Stimulated activated CD4-positive, alpha-beta T cell treated with anti-CD3 and anti-CD28 coated beads, Interleukin-4, amount 100 ng/mL, for 48 hours (primary cell): Measurements from ENCODE around the gene SRSF6.
"Not testable (repeated sequence)": the region's sequence is repeated elsewhere in the genome, so short reads cannot be mapped to it uniquely, and the experiment has no call there.

Experiments
- DNase-seq, 2 donors: peaks; one replicate each; pipeline ENCODE4 v3.0.0-alpha.2; 2020; ENCODE audit warnings: low read depth in 2 of 2

SRSF6 gene

GRCh38 chr20:43448748-43449535 is 8.8 kb upstream of the SRSF6 start:
- peak in 1 of 2 donors; percentile 18 for DNase-seq

- DNase-seq: no peak
Observed at GRCh38 chr20:43450841-43451799, 6.6 kb upstream of the SRSF6 start.

- no peak for DNase-seq
Observed at GRCh38 chr20:43452404-43453126, 5.1 kb upstream of the SRSF6 start.

GRCh38 chr20:43456252-43456651 is 1.4 kb upstream of the SRSF6 start:
- not testable (repeated sequence) for DNase-seq

- DNase-seq: peak; percentile 70 to 82
Observed at GRCh38 chr20:43456809-43457639, 672 bp upstream of the SRSF6 start.

GRCh38 chr20:43458422-43458924 is 777 bp downstream of the SRSF6 start:
- DNase-seq: no peak

GRCh38 chr20:43459022-43459942 is 1.6 kb downstream of the SRSF6 start:
- DNase-seq: no peak

- no peak for DNase-seq
Observed at GRCh38 chr20:43460172-43460829, 2.6 kb downstream of the SRSF6 start.

- no peak for DNase-seq
Observed at GRCh38 chr20:43460830-43461200, 3.1 kb downstream of the SRSF6 start.

GRCh38 chr20:43461894-43462659 is 4.4 kb downstream of the SRSF6 start:
- no peak for DNase-seq

- DNase-seq: no peak
Observed at GRCh38 chr20:43462660-43463526, 5.2 kb downstream of the SRSF6 start.

GRCh38 chr20:43463527-43464218 is 6.0 kb downstream of the SRSF6 start:
- DNase-seq: no peak

GRCh38 chr20:43464219-43464790 is 6.6 kb downstream of the SRSF6 start:
- no peak for DNase-seq

GRCh38 chr20:43465625-43465943 is 7.9 kb downstream of the SRSF6 start:
- DNase-seq: no peak

GRCh38 chr20:43467589-43467988 is 9.9 kb downstream of the SRSF6 start:
- no peak for DNase-seq

- no peak for DNase-seq
Observed at GRCh38 chr20:43472671-43473380, 15.1 kb downstream of the SRSF6 start.
